HFF-Myc (cell line): ENCODE data around the gene DDX27.

Experiments
- DNase-seq: peaks from one replicate; pipeline ENCODE4 v3.0.0-alpha.2; 2011; ENCODE audit warnings: low read depth; ENCODE audit errors: extremely low read depth
- H3K4me3 ChIP-seq: replicated peaks from 2 replicates; pipeline ENCODE4 v1.5.1; 2011; ENCODE audit warnings: low read depth, mild to moderate bottlenecking, control low read depth, low read length
- CTCF ChIP-seq: IDR thresholded peaks from 2 replicates; pipeline ENCODE4 v1.5.1; 2012; ENCODE audit warnings: mild to moderate bottlenecking, low read depth, low read length, control low read depth; ENCODE audit errors: missing control alignments

DDX27 gene

GRCh38 chr20:49288250-49288751, 69.1 kb downstream of the DDX27 start:
- DNase-seq: no peak

GRCh38 chr20:49288784-49289696, 69.8 kb downstream of the DDX27 start:
- H3K4me3 ChIP-seq: no peak overlapping the region
- DNase-seq: no peak
- TF ChIP-seq CTCF: no peak

More at GRCh38 chr20:49288250-49288751, 69.1 kb downstream of the DDX27 start:
- no peak for TF ChIP-seq CTCF
- H3K4me3 ChIP-seq: no peak overlapping the region

DNA sequence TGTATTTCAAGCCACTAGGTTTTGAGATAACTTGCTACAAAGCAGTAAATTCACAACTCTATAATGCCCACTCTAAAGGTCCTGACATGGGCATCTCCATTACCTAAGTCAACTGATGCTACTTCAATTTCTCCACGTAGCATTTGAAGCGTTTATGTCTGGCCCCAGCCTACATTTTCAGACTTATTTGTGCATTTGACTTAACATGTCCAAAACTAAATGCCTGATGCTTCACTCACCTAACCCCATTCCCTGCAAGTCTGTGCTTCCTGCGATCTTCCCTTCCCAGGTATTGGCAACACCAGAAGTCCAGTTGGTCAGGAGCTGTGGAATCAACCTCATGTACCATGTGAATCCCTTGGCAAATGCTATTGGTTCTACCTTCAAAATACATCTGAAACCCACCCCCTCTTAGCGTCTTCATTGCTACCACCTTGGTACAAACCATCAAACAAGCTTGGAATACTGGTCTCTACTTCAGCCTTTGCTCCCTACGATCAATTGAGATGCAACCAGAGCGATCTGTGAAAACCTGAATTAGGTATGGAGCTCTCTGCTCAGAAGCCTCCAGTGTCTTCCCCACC, 71.5 kb downstream of the DDX27 start:
- TF ChIP-seq CTCF: no peak
- DNase-seq: no peak

DNA sequence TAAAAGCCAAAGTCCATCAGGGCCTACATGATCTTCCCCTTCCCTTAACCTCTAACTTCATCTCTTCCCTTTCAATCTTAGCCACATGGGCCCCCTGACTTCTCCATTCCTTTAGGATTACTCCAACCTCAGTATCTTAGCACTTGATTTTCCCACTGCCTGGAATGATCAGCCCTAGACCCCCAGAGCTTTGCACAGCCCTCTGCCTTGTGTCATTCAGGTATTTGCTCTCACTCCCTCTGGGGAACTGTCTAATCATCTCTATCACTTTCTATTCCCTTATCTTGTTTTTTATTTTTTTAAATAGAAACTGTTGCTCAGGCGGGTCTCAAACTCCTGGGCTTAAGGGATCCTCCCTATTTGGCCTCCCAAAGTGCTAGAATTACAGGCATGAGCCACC, 72.0 kb downstream of the DDX27 start:
- H3K4me3 ChIP-seq: no peak overlapping the region
- no peak for DNase-seq
- no peak for TF ChIP-seq CTCF

More for the DNA sequence above, 71.5 kb downstream of the DDX27 start:
- no peak overlapping the region for H3K4me3 ChIP-seq

DNA sequence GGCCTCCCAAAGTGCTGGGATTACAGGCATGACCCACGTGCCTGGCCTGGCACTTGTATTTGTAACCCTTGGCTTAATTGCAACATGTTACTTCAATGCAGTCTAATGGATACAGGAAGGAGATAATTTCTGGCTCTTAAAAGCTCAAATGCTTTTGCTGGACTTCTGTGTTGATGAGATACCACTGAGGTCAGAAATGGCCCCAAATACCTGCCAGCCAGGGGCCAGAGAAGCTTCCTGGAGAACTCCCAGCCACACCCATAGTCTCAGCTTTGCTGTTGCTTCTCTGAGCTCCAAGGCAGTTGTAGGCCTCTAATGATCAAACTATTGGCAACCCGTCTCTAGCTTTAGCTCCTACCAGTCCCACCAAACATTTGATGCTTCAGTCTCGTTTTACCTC, 72.8 kb downstream of the DDX27 start:
- no peak overlapping the region for H3K4me3 ChIP-seq
- DNase-seq: no peak
- no peak for TF ChIP-seq CTCF

DNA sequence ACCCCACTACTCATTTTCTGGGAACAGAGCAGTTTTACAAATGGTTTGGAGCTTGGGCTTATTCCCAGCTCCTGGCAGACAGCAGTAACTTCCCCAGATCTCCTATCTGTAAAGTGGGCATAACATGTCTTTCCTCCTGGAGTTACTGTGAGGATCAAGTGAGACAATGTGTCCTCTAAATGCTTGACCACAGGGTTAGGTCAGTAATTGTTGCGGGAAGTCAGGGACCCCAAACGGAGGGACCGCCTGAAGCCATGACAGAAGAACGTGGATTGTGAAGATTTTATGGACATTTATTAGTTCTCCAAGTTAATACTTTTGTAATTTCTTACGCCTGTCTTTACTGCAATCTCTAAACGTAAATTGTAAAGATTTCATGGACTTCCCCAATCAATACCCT, 73.9 kb downstream of the DDX27 start:
- no peak for TF ChIP-seq CTCF
- DNase-seq: no peak
- no peak overlapping the region for H3K4me3 ChIP-seq
